ENCODE results near the gene SERPINH1. TPM values are rescaled to one million over a fixed set of nuclear protein-coding genes. Genes with fewer than 3 reads are reported as not detected.

SERPINH1 gene
- total and polyA plus RNA-seq, 12 donors: 93.6 to 529 (median 167) TPM

GRCh38 chr11:75520688-75521087 lies 41.4 kb upstream of the SERPINH1 start:
- H3K27ac ChIP-seq: no peak overlapping the region
- H3K9me3 ChIP-seq (replicated peaks in 1 of 3): no peaks in the 10 kb centered on the region
- no peaks in the 10 kb centered on the region for H3K27me3 ChIP-seq
- no peak for TF ChIP-seq CTCF (IDR thresholded peaks at IDR 0.05)
- no peak for TF ChIP-seq POLR2A (IDR thresholded peaks at IDR 0.05)
- peaks cover 8 to 13% of the 10 kb centered on the region in 2 donors for H3K4me1 ChIP-seq (replicated peaks in 1 of 2)
- intact Hi-C loops (cut with DNase I): loop anchor here in 1 of 2 donors (10.0 kb wide), 1 partner anchor 116 kb away; no protein-coding TSS in a partner anchor
- no peak for DNase-seq
- WGBS, 4 donors: 78 to 96% (median 91%) methylated on average over 4 to 7 of the region's 7 CpGs; no CpG with 5 or more reads in 1 of the 4 donors
- no peak overlapping the region for H3K4me3 ChIP-seq
- H3K36me3 ChIP-seq (replicated peaks in 1 of 2): no peaks in the 10 kb centered on the region

GRCh38 chr11:75522286-75523044 lies 39.6 kb upstream of the SERPINH1 start:
- Histone ChIP-seq H3K4me1 (replicated peaks in 1 of 2) (peaks cover 13 to 20% of the 10 kb centered on the region in 2 donors), H3K27me3 (no peaks in the 10 kb centered on the region), H3K9me3 (replicated peaks in 1 of 3) (no peaks in the 10 kb centered on the region), H3K27ac (no peak overlapping the region), H3K36me3 (replicated peaks in 1 of 2) (no peaks in the 10 kb centered on the region), H3K4me3 (no peak overlapping the region)
- TF ChIP-seq POLR2A (IDR thresholded peaks at IDR 0.05) (no peak), CTCF (IDR thresholded peaks at IDR 0.05) (no peak)
- intact Hi-C loops (cut with DNase I): loop anchor here in 1 of 2 donors (10.0 kb wide), 1 partner anchor 118 kb away; no protein-coding TSS in a partner anchor
- no peak for DNase-seq
- WGBS, 4 donors: 78 to 91% (median 89%) methylated on average over 5 to 7 of the region's 7 CpGs

- DNase-seq: no peak
- no peak overlapping the region for H3K4me3 ChIP-seq
- TF ChIP-seq CTCF (IDR thresholded peaks at IDR 0.05) (no peak), POLR2A (IDR thresholded peaks at IDR 0.05) (no peak)
- no peaks in the 10 kb centered on the region for H3K27me3 ChIP-seq
- no peak overlapping the region for H3K27ac ChIP-seq
- intact Hi-C loops (cut with DNase I): loop anchor here in 1 of 2 donors (10.0 kb wide), 1 partner anchor 118 kb away; no protein-coding TSS in a partner anchor
- H3K36me3 ChIP-seq (replicated peaks in 1 of 2): no peaks in the 10 kb centered on the region
- no peaks in the 10 kb centered on the region for H3K9me3 ChIP-seq (replicated peaks in 1 of 3)
- H3K4me1 ChIP-seq (replicated peaks in 1 of 2): peaks cover 13 to 20% of the 10 kb centered on the region in 2 donors
- 76 to 95% (median 80%) methylated on average over 4 to 5 of the region's 5 CpGs for whole genome bisulfite sequencing, 4 donors
Observed at GRCh38 chr11:75523189-75523588, 38.9 kb upstream of the SERPINH1 start.

- WGBS, 4 donors: 70 to 95% (median 82%) methylated on average over 4 to 10 of the region's 10 CpGs
- Histone ChIP-seq H3K36me3 (replicated peaks in 1 of 2) (no peaks in the 10 kb centered on the region), H3K4me1 (replicated peaks in 1 of 2) (peaks cover 13 to 20% of the 10 kb centered on the region in 2 donors), H3K4me3 (peak overlapping the region in 1 of 4 donors; percentile 76), H3K27me3 (no peaks in the 10 kb centered on the region), H3K9me3 (replicated peaks in 1 of 3) (no peaks in the 10 kb centered on the region), H3K27ac (no peak overlapping the region)
- no peak for TF ChIP-seq CTCF (IDR thresholded peaks at IDR 0.05)
- TF ChIP-seq POLR2A (IDR thresholded peaks at IDR 0.05): no peak
- intact Hi-C loops (cut with DNase I): loop anchor here in 1 of 2 donors (10.0 kb wide), 1 partner anchor 119 kb away; no protein-coding TSS in a partner anchor
- DNase-seq: no peak
Observed at GRCh38 chr11:75523811-75524664, 38.0 kb upstream of the SERPINH1 start.
